ENCODE data around the gene DALRD3. TPM values are rescaled to one million over a fixed set of nuclear protein-coding genes. Genes with fewer than 3 reads are reported as not detected.

Gene DALRD3
- total and polyA plus RNA-seq, 2 of the 8 experiments (the other 6 are each of a cell fraction or from before 2014, with no cell fraction given), result 30.4 to 86.5 TPM

DNA sequence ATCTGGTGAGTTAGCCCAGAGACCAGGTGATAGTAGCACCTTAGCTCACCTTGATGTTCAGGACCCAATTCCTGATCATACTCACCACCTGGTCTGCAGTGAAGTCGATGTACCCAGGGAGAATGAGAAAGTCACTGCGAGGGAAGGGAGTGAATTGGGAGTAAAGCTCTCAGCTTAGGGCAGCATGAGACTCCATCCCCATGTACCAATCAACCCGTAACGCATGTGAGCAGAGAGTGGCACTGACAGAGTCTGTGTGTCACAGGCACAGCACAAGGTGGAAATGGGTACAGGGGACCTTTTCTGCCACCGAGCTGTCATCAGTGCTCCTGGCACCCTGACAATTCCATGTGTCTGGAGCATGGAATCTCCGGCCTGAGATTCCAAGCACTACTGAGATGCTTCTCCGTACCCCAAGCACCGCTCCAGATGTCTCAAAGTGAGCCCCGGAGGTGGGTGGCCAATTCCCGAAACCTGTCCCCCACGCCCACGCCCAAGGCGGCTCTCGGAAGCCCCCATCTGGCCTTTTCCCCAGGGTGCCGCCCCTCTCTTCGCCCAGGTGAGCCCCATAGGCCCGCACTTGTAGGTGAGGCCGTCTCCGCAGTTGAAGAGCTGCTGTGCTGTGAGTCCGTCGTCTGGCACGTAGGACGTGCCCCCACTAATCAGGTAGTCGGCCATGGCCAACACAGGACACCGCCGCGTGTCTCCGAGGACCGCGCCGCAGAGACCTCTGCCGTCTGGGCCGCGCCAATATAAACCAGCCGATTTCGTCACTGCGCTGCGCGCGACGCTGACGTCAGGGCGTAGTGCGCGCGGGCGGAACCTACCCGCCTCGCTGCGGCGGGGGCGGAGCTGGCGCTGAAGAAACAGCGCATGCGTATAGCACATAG is 10.5 kb upstream of the DALRD3 start, which contains the start of gene IMPDH2 (continued):
- TF ChIP-seq RFX5 (IDR thresholded peaks at IDR 0.05; ENCODE audit: borderline replicate concordance, low read depth, low read length) (no peak), RXRA (IDR thresholded peaks at IDR 0.05; ENCODE audit: insufficient read depth, low read depth, low read length) (no peak), TEAD4 (IDR thresholded peaks at IDR 0.05; ENCODE audit: low read depth, low read length) (no peak; the same call in 1 of the 2 replicates), CTBP2 (IDR thresholded peaks at IDR 0.05; ENCODE audit: borderline replicate concordance, insufficient read depth, insufficient read length, low read length) (no peak), KDM4A (IDR thresholded peaks at IDR 0.05; ENCODE audit: low read depth, low read length, severe bottlenecking) (peak; percentile 90), JUN (IDR thresholded peaks at IDR 0.05; ENCODE audit: low read depth, low read length) (no peak), YY1 (IDR thresholded peaks at IDR 0.05; ENCODE audit: low read depth, low read length) (peak; percentile 72)
